GM18861 (cell line): ENCODE results near the gene SLCO2A1.

Experiments
- ATAC-seq: cut with Tn5 transposase; IDR thresholded peaks from one replicate; pipeline ENCODE4 v1.9.1; 2021; ENCODE audit not compliant: unreplicated experiment

The SLCO2A1 gene

GRCh38 chr3:134061401-134061800, 31.7 kb upstream of the SLCO2A1 start:
- no peak for ATAC-seq

DNA sequence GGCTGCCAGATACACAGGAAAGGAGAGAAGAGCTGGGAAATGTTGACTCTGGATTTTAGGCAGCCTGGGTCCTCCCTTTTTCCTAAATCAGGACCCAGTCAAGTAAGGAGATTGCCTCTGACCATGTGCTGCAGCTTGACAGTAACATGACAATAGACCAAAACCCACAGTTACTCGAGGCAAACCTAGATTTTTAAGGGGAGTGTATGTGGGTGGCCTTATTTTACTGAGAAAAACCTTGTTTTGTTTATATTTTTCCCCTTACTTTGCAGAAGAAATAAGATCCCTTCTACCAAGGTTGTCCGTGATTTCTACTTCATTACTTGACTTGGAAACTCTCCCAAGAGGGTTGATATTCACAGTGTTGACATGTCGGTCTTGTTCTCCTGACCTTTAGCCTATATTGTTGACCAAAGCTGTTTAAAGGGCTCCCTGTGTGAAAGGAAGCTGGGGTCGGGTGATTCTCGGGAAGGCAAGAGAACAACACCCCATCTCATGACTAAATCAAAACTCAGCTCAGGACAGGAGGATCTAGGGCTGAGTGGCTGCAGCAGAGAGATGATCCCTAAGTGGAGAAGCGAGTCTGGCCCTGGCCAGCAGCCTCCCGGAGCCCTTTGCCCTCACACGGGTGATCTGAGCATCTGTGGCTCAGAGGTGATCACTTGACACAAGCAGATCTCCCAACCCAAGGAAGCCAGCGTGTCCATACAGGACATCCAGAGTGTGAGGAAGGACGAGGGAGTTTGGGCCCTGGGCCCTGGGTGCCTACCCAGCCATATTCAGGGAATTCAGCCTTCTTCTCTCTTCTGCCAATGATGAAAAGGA, 31.0 kb upstream of the SLCO2A1 start:
- ATAC-seq = no peak

- ATAC-seq = no peak
Observed at GRCh38 chr3:134059671-134060560, 30.2 kb upstream of the SLCO2A1 start.

DNA sequence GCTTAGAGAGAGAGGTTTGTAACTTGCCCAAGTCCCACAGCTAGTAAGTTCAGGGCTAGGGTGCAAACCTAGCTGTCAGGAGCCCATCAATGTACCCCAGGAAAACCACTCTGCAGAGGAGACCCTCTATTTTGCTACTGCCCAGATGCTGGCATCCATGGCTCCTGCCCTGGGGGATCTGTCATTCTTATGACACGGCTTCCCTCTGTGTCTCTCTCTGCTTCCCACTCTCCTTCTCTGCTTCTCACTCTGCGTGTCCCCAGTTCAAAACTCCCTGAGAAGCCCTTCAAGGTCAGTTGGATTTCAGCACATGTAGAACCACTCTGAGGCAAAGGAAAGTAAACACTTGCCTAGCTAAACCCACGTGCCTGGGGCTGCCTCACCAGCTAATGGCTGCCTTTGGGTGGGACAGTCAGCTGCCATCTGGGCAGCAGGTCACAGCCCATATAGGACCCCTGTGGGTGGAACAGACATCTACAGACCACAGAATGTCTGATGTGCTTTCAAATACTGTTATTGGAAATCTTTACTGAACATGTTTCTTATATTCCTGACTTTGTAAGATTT, 29.4 kb upstream of the SLCO2A1 start:
- ATAC-seq = no peak

DNA sequence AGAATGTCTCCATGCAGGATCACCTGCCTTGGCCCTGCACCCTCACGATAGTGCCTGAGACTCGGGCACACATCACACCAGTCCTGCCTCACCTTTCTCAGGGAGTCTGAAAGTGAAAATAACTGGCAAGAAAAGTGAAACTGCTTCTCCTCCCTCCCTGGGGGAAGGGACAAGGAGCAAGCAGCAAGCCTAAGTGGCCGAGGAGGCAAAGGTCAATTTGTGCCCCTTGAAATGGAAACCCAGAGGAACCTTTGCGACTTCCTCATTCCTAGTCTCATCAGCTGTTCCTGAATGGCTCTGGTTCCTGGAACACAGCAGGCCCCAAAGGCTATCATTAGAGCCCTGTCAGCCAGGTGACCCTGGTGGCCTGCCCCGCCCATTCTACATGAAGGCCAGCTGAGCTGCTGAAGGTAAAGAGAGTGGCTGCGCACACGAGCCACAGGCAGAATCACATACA, 28.0 kb upstream of the SLCO2A1 start:
- ATAC-seq = no peak

DNA sequence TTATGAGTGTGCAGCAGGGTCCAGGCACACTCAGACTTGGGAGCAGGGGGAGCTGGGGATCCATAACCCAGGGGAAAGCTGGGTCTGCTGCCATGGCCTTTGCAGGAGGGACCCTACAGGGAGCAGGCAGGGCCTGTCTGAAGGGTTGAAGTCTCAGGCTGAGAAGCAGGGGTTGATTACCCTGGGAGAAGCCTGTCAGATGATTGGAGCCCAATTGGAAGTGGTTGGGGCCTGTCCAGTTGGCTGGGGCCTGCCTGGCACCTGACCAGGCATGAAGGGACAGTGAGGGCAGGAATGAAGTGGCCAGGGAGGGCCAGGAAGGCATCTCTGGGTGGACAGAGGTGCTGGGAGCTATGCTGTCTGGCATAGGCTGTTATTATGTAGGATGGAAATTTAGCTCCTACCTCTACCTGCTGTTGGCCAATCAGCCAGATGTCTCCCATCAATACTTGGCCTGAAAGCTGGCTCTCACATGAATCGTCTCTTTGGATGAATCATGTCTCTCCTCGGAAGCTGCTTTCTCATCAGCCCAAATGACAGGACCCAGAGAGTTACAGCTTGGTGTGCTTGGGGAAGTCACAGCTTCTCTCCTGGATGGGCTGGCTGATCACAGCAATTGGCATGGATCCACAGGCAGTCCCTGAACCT, 27.4 kb upstream of the SLCO2A1 start:
- no peak for ATAC-seq

GRCh38 chr3:134056464-134056891, 26.8 kb upstream of the SLCO2A1 start:
- ATAC-seq = no peak

DNA sequence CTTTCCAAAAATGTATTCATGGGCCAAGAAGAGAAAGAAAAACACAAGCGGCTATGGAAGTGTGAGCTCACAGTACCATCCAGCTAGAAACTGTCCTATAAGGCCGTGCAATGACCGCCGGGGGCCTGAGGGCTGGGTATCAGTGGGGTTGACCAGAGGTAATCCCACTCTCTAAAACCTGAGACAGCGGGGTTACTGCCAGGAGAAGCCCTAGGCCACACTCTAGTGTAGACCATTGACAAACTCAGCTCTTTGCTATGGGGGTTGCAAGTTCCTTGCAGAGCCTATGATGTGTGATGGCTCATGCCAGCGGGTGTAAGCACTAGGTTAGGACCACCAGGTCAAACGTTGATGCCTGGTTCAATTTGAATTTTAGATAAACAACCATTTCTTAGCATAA, 25.9 kb upstream of the SLCO2A1 start:
- no peak for ATAC-seq

GRCh38 chr3:134054881-134055280, 25.2 kb upstream of the SLCO2A1 start:
- no peak for ATAC-seq

GRCh38 chr3:134054231-134054630, 24.5 kb upstream of the SLCO2A1 start:
- ATAC-seq = no peak

DNA sequence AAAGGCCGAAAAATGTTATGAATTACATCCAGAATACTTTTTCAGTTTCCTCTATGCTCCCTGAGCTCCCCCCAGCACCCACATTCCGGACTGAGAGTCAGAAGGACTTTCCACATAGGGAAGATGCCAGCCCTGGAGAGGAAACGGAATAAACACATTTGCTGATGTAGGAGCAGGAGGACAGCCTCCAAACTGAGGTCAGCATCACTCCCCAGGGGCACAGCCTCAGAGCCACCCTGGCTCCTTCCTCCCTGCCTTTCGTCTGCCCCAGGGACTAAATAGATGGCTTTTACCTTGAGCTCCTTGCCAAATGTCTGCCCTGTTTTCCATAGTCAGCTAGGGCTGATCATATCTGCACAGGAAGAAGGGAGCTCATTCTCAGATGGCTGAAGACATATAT, 22.6 kb upstream of the SLCO2A1 start:
- ATAC-seq = no peak

GRCh38 chr3:134049676-134050075, 20.0 kb upstream of the SLCO2A1 start:
- no peak for ATAC-seq

DNA sequence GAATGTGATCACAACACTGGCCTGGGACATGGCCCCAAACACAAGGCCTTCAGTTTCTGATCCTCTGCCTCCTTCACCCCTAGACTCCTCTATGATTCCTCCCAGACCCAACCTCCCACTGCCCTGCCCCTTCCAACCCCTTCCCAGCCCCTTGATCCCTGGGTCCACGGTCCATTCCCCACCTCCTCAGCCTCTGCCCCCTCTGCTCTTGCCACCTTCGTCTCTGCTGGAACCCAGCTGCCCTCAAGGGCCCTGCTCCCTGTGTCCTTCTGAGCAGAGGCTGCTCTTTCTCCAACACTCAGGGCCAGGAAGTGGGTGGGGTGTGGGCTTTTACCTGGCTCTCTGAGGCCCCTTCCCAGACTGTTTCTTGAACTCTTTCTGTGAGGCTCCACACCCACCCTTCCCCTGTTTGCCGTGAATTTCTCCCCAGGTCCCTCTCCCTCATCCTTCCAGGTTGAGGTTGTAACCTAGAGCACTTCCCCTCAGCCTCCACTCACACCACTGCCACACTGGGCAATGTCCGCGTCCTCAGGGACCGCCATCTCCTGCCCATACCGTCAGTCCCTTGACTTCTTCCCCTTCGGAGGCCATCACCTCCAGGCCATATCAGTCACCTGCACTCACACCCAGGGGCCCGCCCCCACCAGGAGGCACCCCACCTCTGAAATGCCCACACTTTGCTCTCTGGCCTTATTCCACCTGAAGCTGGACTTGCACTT, 18.7 kb upstream of the SLCO2A1 start:
- no peak for ATAC-seq

DNA sequence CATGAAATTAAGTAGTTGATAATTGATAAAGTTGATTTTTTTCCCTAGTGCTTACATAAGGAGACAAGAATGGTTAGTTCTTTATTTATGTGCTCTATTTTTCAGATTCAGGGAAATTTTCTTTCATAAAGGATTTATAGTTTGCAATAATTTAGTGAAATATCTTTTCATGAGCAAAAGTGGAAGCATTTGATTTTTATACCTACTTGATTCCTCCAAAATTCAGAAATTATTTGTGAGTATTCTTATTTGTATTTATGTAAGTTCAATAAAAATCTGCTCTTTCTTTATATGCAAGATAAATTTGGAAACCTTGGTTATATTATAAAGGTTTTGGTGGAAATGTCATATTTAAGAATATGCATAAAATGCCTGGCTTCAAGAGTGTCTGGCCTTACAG, 14.7 kb upstream of the SLCO2A1 start:
- no peak for ATAC-seq

GRCh38 chr3:134040066-134040465, 10.3 kb upstream of the SLCO2A1 start:
- no peak for ATAC-seq

GRCh38 chr3:134039161-134039862, 9.6 kb upstream of the SLCO2A1 start:
- no peak for ATAC-seq

GRCh38 chr3:134038716-134039115, 9.0 kb upstream of the SLCO2A1 start:
- ATAC-seq = no peak

DNA sequence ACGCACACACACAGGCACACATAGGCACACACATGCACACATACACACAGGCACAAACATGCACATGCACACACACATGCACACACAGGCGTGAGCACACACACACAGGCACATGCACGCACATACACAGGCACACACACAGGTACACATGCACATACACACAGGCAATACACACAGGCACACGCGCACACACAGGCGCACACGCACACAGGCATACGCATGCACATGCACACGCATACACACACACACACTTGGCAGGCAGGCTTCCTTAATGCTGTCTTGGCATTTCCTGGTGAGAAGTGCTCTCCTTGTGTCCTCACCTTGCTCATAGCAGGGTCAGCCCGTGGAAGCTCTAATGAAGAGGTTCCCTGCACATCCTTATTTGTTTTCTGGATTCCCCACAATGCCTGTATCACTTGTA, 8.4 kb upstream of the SLCO2A1 start:
- no peak for ATAC-seq

- no peak for ATAC-seq
Observed at GRCh38 chr3:134037168-134037567, 7.4 kb upstream of the SLCO2A1 start.

GRCh38 chr3:134036291-134036690, 6.6 kb upstream of the SLCO2A1 start:
- no peak for ATAC-seq
